DND-41 (cell line): Measurements from ENCODE around the gene SLC35A1.

Experiments used
- ATAC-seq: fragments of 200-7000 bp; cut with Tn5 transposase; 3 replicates; pipeline ENCODE4 v1.9.1; 2021; ENCODE audit warnings: low read depth; ENCODE audit not compliant: insufficient read depth
- DNase-seq: peaks from one replicate; pipeline ENCODE4 v3.0.0-alpha.2; 2020
- H2AFZ ChIP-seq: 2 replicates; pipeline ENCODE4 v1.6.0; 2012; ENCODE audit warnings: low read depth, low read length
- H3K27ac ChIP-seq: 2 replicates; pipeline ENCODE4 v1.5.1; 2012; ENCODE audit warnings: low read length, inconsistent platforms
- H3K27me3 ChIP-seq: fragments of 200-600 bp; sonication (generic); 2 replicates; pipeline ENCODE4 v1.6.0; 2012; ENCODE audit warnings: low read length, mild to moderate bottlenecking, inconsistent platforms; ENCODE audit not compliant: insufficient read depth, poor library complexity
- H3K36me3 ChIP-seq: 2 replicates; pipeline ENCODE4 v1.5.1; 2012; ENCODE audit warnings: low read length, inconsistent platforms; ENCODE audit not compliant: insufficient read depth
- H3K4me1 ChIP-seq: 2 replicates; pipeline ENCODE4 v1.5.1; 2012; ENCODE audit warnings: mild to moderate bottlenecking, low read length; ENCODE audit not compliant: insufficient read depth
- H3K4me2 ChIP-seq: 2 replicates; pipeline ENCODE4 v1.6.0; 2012; ENCODE audit warnings: mild to moderate bottlenecking, moderate library complexity, low read length, inconsistent platforms; ENCODE audit not compliant: insufficient read depth
- H3K4me3 ChIP-seq, 2 experiments: fragments of 200-600 bp in 1 of 2; shearing (Covaris generic) in 1 of 2; 2 replicates each; pipeline ENCODE4 v1.5.1; 2012 to 2016; ENCODE audit warnings: inconsistent platforms in 2 of 2, low read length in 2 of 2, mild to moderate bottlenecking in 2 of 2, low read depth in 1 of 2, moderate library complexity in 1 of 2
- H3K79me2 ChIP-seq: 2 replicates; pipeline ENCODE4 v1.6.0; 2012; ENCODE audit warnings: low read length, inconsistent platforms; ENCODE audit not compliant: insufficient read depth
- H3K9ac ChIP-seq: 2 replicates; pipeline ENCODE4 v1.6.0; 2012; ENCODE audit warnings: low read depth, mild to moderate bottlenecking, inconsistent platforms, low read length, moderate library complexity
- H3K9me3 ChIP-seq: 2 replicates; pipeline ENCODE4 v1.5.1; 2012; ENCODE audit warnings: low read length, moderate library complexity, mild to moderate bottlenecking, inconsistent platforms; ENCODE audit not compliant: insufficient read depth, severe bottlenecking
- H4K20me1 ChIP-seq: 2 replicates; pipeline ENCODE4 v1.6.0; 2012; ENCODE audit warnings: low read length; ENCODE audit not compliant: insufficient read depth
- CTCF ChIP-seq: IDR thresholded peaks from 2 replicates; pipeline ENCODE4 v1.5.1; 2012; ENCODE audit warnings: borderline replicate concordance, low read length, moderate library complexity, mild to moderate bottlenecking; ENCODE audit not compliant: poor library complexity, severe bottlenecking; ENCODE audit errors: extremely low read depth
- EZH2 ChIP-seq: IDR thresholded peaks from 3 replicates; pipeline ENCODE4 v1.6.1; 2012; ENCODE audit warnings: borderline replicate concordance, low read depth, mild to moderate bottlenecking, moderate library complexity, low read length, inconsistent platforms; ENCODE audit not compliant: severe bottlenecking

SLC35A1 gene

GRCh38 chr6:87534377-87535047 lies 61.7 kb downstream of the SLC35A1 start:
- no peak for ATAC-seq
- no peak for TF ChIP-seq EZH2
- TF ChIP-seq CTCF = no peak
- H3K4me2 ChIP-seq = no peak overlapping the region

GRCh38 chr6:87538510-87539260 lies 65.9 kb downstream of the SLC35A1 start:
- no peak for TF ChIP-seq CTCF
- TF ChIP-seq EZH2 = no peak
- Histone ChIP-seq H3K27me3 (no peaks in the 10 kb centered on the region), H3K4me2 (no peak overlapping the region), H4K20me1 (no peaks in the 10 kb centered on the region), H3K27ac (no peak overlapping the region), H3K9me3 (peaks cover 3% of the 10 kb centered on the region), H3K9ac (no peak overlapping the region), H3K4me1 (no peaks in the 10 kb centered on the region), H3K4me3 (no peak overlapping the region), H2AFZ (no peak overlapping the region), H3K79me2 (no peaks in the 10 kb centered on the region), H3K36me3 (peaks cover 41% of the 10 kb centered on the region)
- DNase-seq = no peak
- no peak for ATAC-seq

More at GRCh38 chr6:87534377-87535047, 61.7 kb downstream of the SLC35A1 start:
- Histone ChIP-seq H3K79me2 (no peaks in the 10 kb centered on the region), H2AFZ (no peak overlapping the region), H3K27ac (no peak overlapping the region), H3K4me3 (no peak overlapping the region), H3K36me3 (peaks cover 24% of the 10 kb centered on the region), H3K4me1 (no peaks in the 10 kb centered on the region), H4K20me1 (no peaks in the 10 kb centered on the region), H3K9me3 (peaks cover 2% of the 10 kb centered on the region), H3K9ac (no peak overlapping the region), H3K27me3 (no peaks in the 10 kb centered on the region)
- DNase-seq = no peak

- DNase-seq (no peak), ATAC-seq (no peak)
- Histone ChIP-seq H3K9ac (no peak overlapping the region), H3K4me1 (no peaks in the 10 kb centered on the region), H3K4me2 (no peak overlapping the region), H3K27me3 (no peaks in the 10 kb centered on the region), H3K27ac (no peak overlapping the region), H3K36me3 (peaks cover 43% of the 10 kb centered on the region), H3K79me2 (no peaks in the 10 kb centered on the region), H4K20me1 (no peaks in the 10 kb centered on the region), H3K4me3 (no peak overlapping the region), H2AFZ (no peak overlapping the region), H3K9me3 (peaks cover 3% of the 10 kb centered on the region)
- TF ChIP-seq EZH2 (no peak), CTCF (no peak)
These were observed 66.8 kb downstream of the SLC35A1 start for GRCh38 chr6:87539554-87539953.
